Endothelial cell of coronary artery (primary cell): ENCODE measurements around the gene AUNIP. TPM values are rescaled to one million over a fixed set of nuclear protein-coding genes. Genes with fewer than 3 reads are reported as not detected.

Source experiments
- total RNA-seq: library from RNA; depleted of rRNA; stranded (reverse); fragments of >200 nt; gene quantifications from 2 replicates; pipeline ENCODE4 v1.2.3, GENCODE V29; 2014

The AUNIP gene
- total RNA-seq: 1.4 and 3.9 TPM in 2 replicates

DNA sequence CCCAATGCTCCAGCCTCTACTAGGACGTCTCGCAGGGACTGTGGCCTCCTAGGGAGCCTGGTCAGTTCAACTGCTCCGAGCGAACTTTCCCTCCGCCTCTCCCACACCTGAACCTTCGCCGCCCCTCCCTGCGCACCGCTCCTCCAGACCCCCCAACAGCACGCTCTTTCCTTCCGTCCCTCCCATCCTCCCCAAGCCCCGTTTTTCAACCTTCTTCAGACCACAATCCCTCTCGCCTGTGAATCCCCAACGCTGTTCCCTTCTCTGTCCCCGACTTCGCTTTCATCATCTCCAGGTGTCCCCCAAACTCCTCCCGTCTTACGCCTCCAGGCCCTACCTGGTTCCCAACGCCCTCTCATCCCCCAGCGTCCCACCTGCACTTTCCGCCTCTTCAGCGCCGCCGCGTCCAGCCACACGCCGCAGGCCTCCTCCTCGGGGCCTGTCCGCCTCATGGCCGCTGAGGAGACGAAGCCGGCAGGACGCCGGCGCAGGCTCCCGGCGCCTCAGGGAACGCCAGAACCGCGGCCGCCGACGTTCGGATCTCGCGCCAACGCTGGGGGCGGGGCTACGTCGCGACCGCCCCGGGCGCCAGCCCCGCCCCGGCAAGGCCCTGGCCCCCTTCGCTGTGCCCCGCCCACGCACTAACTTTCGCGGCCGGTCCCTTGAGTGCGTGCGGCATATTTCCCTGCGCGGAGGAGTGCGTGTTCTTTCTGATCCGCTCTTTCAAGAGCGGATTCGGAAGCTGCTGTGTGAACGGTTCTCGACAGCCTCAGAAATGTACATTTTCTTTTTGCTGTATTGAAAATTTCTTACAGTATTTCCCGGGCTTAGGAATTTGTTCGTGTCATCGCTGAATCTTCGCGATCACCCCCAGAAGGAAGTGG is at the start of gene AUNIP:
Gene AUNIP (minus strand): TSS at position 552 of the 884 bp plus-strand sequence. CDS start 100 bp downstream, at position 452.

GRCh38 chr1:25905680-25906643 is 46.7 kb upstream of the AUNIP start, which contains the start of gene STMN1:
Gene STMN1 (minus strand): TSS chr1:25906419. CDS start chr1:25904676, 1,743 bp downstream.

DNA sequence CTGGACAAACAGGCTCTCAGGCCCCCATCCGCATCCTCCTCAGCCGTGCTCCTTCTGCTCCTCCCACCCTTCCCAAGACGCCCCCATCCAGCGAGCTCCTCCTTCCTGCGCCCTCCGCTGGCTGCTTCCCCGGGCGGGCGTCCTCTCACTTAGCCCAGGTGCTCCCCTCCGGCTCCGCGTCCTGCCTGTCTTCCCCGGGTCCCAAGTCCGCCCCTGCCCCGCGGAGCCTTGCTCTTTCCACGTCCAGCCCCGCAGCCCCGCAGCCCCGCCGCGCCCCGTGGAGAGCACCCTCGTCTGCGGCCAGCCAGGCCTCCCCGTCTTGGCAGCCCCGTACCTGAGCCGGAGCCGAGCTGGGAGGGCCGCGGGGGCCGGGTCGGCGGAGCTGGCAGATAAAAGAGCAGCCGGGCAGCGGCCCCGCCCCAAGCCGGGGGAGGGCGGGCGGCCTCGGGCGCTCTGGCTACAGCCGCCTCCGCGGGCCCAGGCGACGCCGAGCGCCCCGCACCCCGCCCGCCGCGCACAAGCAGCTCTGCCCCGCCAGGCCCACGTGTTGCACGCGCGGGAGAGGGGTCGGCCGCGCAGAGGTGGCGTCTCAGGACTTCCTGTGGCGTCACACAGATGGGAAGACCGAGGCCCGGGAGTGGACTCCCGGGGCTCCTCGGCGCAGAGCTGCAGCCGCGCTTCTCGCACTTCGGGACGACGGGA is 16.0 kb upstream of the AUNIP start, which contains the start of gene PAQR7:
Gene PAQR7 (minus strand): TSS at position 555 of the 702 bp plus-strand sequence. CDS start 11,869 bp downstream, outside the sequence.

DNA sequence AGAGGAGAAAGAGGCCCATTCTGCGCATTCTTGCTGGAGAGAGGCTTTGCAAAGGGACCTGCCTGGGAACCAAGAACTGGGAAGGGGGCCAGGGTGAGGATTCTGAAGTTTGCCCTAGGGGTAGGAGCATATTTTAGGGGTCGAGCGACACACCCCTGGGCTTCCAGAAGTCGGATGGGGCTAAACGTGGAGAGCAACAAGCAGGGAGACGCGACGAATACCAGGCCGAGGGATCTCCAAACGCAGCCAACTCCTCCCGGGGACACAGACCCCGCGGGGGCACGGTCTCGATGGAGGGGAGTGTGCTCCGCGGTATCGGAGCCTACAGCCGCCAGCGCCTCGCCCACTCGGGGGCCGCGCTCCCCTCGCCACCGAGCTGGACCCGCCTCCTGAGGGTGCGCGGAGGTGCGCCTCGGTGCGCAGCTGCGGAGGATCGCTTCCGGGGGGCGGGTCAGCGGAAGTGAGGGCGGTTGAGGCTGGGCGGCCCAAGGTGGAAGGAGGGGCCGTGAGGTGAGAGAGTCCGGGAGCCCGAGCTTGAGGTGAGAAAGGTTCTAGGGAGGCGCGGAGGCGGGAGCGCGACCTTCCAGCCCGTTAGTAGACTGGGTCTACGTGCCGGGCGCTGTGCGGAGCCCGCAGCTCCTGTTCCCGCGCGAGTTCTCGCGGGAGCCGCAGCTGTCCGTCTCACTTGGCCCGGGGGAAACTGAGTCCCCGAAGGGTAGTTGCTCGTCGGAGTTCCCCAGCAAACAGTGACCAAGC is 39.6 kb downstream of the AUNIP start, which contains the start of gene MTFR1L:
Gene MTFR1L (plus strand): TSS at position 464 of the 756 bp plus-strand sequence. CDS start 3,151 bp downstream, outside the sequence.

GRCh38 chr1:25799935-25800702 is 59.1 kb downstream of the AUNIP start, which contains the start of gene SELENON:
Gene SELENON (plus strand): TSS chr1:25800193. CDS start chr1:25800231, 38 bp downstream.

Other genes starting within 250 kb of the AUNIP start
- 0.18 and 0.19 TPM in 2 replicates for gene MAN1C1, start 242.7 kb downstream of the AUNIP start, total RNA-seq
- gene SELENON, start 59.3 kb downstream of the AUNIP start, total RNA-seq: 20.0 and 33.1 TPM in 2 replicates
- gene MTFR1L, start 39.5 kb downstream of the AUNIP start, total RNA-seq: 21.6 and 22.8 TPM in 2 replicates
- 5.5 and 7.0 TPM in 2 replicates for gene PAQR7, start 16.3 kb upstream of the AUNIP start, total RNA-seq
- 79.3 and 178 TPM in 2 replicates for gene STMN1, start 47.0 kb upstream of the AUNIP start, total RNA-seq
- 4.6 and 5.7 TPM in 2 replicates for gene PAFAH2, start 138.6 kb upstream of the AUNIP start, total RNA-seq
- not detected in 2 replicates for gene EXTL1, start 162.3 kb upstream of the AUNIP start, total RNA-seq
- not detected in 2 replicates for gene SLC30A2, start 186.7 kb upstream of the AUNIP start, total RNA-seq
- not detected in 2 replicates for gene TRIM63, start 208.2 kb upstream of the AUNIP start, total RNA-seq